ENCODE measurements around the gene PRKCQ. TPM values are rescaled to one million over a fixed set of nuclear protein-coding genes. Genes with fewer than 3 reads are reported as not detected.

PRKCQ gene
- total RNA-seq, 1 donor from 2014 or later: 0.15 TPM

DNA sequence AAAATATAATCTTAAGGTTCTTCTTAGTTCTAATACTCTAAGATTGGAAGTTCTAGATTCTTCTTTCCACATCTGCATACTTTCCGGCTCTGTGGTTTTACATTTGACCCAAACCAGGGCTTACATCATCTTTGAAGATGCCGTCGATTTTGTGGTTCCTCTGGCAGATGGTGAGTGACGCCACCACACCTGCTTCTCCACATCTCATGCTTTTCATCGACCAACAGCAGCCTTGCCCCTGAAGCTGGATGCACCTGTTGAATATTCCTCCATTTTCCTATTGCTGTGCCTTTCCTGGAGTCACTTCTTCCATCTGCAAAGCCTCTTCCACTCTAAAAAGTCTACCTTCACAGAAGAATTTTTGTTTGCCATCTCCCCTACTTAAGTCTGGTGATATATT lies 121.3 kb downstream of the PRKCQ start:
- peaks cover 2% of the 10 kb centered on the region for H3K36me3 Mint-ChIP-seq (ENCODE audit: low read depth)
- H3K27me3 Mint-ChIP-seq (ENCODE audit: low read depth): no peaks in the 10 kb centered on the region
- H3K9me3 Mint-ChIP-seq (ENCODE audit: low read depth): peaks cover 42% of the 10 kb centered on the region

GRCh38 chr10:6457376-6457775 lies 122.7 kb downstream of the PRKCQ start:
- DNase-seq (ENCODE audit: low spot score): no peak
- H3K9me3 Mint-ChIP-seq (ENCODE audit: low read depth): peaks cover 42% of the 10 kb centered on the region
- no peaks in the 10 kb centered on the region for H3K4me1 Mint-ChIP-seq (ENCODE audit: low read depth)
- no peak overlapping the region for H3K4me3 Mint-ChIP-seq (ENCODE audit: unreplicated experiment)
- no peak overlapping the region for H3K27ac Mint-ChIP-seq (ENCODE audit: unreplicated experiment)
- no peaks in the 10 kb centered on the region for H3K27me3 Mint-ChIP-seq (ENCODE audit: low read depth)
- TF ChIP-seq CTCF (IDR thresholded peaks at IDR 0.05): no peak
- peaks cover 2% of the 10 kb centered on the region for H3K36me3 Mint-ChIP-seq (ENCODE audit: low read depth)

More for the DNA sequence above, 121.3 kb downstream of the PRKCQ start:
- DNase-seq (ENCODE audit: low spot score): no peak
- Mint-ChIP-seq H3K4me3 (ENCODE audit: unreplicated experiment) (no peak overlapping the region), H3K27ac (ENCODE audit: unreplicated experiment) (no peak overlapping the region), H3K4me1 (ENCODE audit: low read depth) (no peaks in the 10 kb centered on the region)
- no peak for TF ChIP-seq CTCF (IDR thresholded peaks at IDR 0.05)

- no peak for DNase-seq (ENCODE audit: low spot score)
- TF ChIP-seq CTCF (IDR thresholded peaks at IDR 0.05): no peak
- Mint-ChIP-seq H3K27me3 (ENCODE audit: low read depth) (no peaks in the 10 kb centered on the region), H3K4me3 (ENCODE audit: unreplicated experiment) (no peak overlapping the region), H3K9me3 (ENCODE audit: low read depth) (peaks cover 44% of the 10 kb centered on the region), H3K27ac (ENCODE audit: unreplicated experiment) (no peak overlapping the region), H3K4me1 (ENCODE audit: low read depth) (no peaks in the 10 kb centered on the region), H3K36me3 (ENCODE audit: low read depth) (peaks cover 2% of the 10 kb centered on the region)
These were observed 124.0 kb downstream of the PRKCQ start for GRCh38 chr10:6456067-6456466.

DNA sequence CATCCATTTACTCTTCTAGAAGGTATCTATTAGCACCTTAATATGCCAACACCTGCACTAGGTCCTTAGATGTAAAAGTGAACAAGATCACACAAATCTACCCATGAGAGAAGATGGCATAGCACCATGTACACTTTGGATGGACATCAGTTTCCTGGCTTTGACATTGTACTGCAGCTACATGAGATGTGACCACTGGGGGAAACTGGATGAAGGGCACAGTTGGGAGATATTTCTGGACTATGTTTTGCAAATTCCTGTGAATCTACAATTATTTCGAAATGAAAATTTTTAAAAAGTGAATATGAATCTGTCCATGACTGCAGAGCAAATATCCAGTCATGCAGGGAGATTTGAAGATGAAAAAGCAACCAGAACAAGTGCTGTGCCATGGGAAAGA lies 124.5 kb downstream of the PRKCQ start:
- no peak for DNase-seq (ENCODE audit: low spot score)
- Mint-ChIP-seq H3K4me3 (ENCODE audit: unreplicated experiment) (no peak overlapping the region), H3K27me3 (ENCODE audit: low read depth) (no peaks in the 10 kb centered on the region), H3K9me3 (ENCODE audit: low read depth) (peaks cover 39% of the 10 kb centered on the region), H3K27ac (ENCODE audit: unreplicated experiment) (no peak overlapping the region), H3K36me3 (ENCODE audit: low read depth) (no peaks in the 10 kb centered on the region), H3K4me1 (ENCODE audit: low read depth) (no peaks in the 10 kb centered on the region)
- no peak for TF ChIP-seq CTCF (IDR thresholded peaks at IDR 0.05)

DNA sequence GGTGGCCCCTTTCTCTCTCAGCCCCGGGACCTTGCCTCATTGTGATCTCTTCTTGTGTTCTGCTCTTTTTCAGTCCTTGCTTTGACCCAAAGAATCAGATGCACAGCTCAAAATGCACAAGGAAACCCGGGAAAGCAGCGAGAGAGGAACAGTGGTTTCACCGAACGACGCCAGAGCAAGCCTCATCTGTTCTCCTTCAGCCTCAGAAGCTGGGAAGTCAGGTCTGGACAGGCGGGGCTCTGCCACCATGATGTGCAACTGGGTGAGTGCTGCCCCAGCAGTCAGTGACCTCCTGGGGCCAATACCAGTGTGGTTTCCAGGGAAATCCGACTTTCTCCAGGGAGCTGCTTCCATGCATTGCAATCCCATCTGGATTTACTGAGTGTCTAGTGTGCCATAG lies 133.4 kb downstream of the PRKCQ start:
- H3K4me1 Mint-ChIP-seq (ENCODE audit: low read depth): no peaks in the 10 kb centered on the region
- H3K27me3 Mint-ChIP-seq (ENCODE audit: low read depth): peaks cover 11% of the 10 kb centered on the region
- H3K9me3 Mint-ChIP-seq (ENCODE audit: low read depth): peaks cover 3% of the 10 kb centered on the region
- no peak for DNase-seq (ENCODE audit: low spot score)
- no peak for TF ChIP-seq CTCF (IDR thresholded peaks at IDR 0.05)
- no peak overlapping the region for H3K4me3 Mint-ChIP-seq (ENCODE audit: unreplicated experiment)
- H3K27ac Mint-ChIP-seq (ENCODE audit: unreplicated experiment): no peak overlapping the region
- no peaks in the 10 kb centered on the region for H3K36me3 Mint-ChIP-seq (ENCODE audit: low read depth)

Measured in chondrocyte (in vitro differentiated cells).